OCI-LY3 (cell line): Measurements from ENCODE around the gene NFAM1.

ENCODE experiments used
- H2AFZ ChIP-seq: fragments of 200-600, 300-600 bp; shearing (Covaris generic); 2 replicates; pipeline ENCODE4 v1.6.0; 2014; ENCODE audit warnings: antibody characterized with exemption, low read depth, low read length
- H3K27ac ChIP-seq: fragments of 200-600, 300-600 bp; sonication (generic); 2 replicates; pipeline ENCODE4 v1.5.1; 2014; ENCODE audit warnings: mild to moderate bottlenecking, low read length, moderate library complexity, mixed read lengths
- H3K27me3 ChIP-seq: fragments of 200-600, 300-600 bp; sonication (generic); 2 replicates; pipeline ENCODE4 v1.6.1; 2014; ENCODE audit warnings: low read depth, low read length, mixed read lengths
- H3K36me3 ChIP-seq: fragments of 200-600, 300-600 bp; sonication (generic); replicated peaks from 2 replicates; pipeline ENCODE3; 2014; ENCODE audit warnings: low read depth, low read length, mixed read lengths
- H3K4me1 ChIP-seq: fragments of 300-600, 200-600 bp; sonication (generic); 2 replicates; pipeline ENCODE4 v1.6.1; 2014; ENCODE audit warnings: low read length, mixed read lengths
- H3K4me2 ChIP-seq: fragments of 200-600, 300-600 bp; sonication (generic); 2 replicates; pipeline ENCODE4 v1.6.1; 2014; ENCODE audit warnings: low read length, mixed read lengths
- H3K4me3 ChIP-seq: fragments of 300-600, 200-600 bp; sonication (generic); 2 replicates; pipeline ENCODE4 v1.5.1; 2014; ENCODE audit warnings: antibody characterized with exemption, mild to moderate bottlenecking, low read length, moderate library complexity
- H3K79me2 ChIP-seq: fragments of 300-600, 200-600 bp; shearing (Covaris generic); 2 replicates; pipeline ENCODE4 v1.6.1; 2014; ENCODE audit warnings: mild to moderate bottlenecking, low read length, mixed read lengths
- H3K9ac ChIP-seq: fragments of 300-600, 200-600 bp; shearing (Covaris generic); 2 replicates; pipeline ENCODE4 v1.6.0; 2014; ENCODE audit warnings: mild to moderate bottlenecking, low read length, moderate library complexity
- H3K9me3 ChIP-seq: fragments of 200-600, 300-600 bp; shearing (Covaris generic); 2 replicates; pipeline ENCODE4 v1.6.1; 2014; ENCODE audit warnings: low read length, mixed read lengths; ENCODE audit not compliant: insufficient read depth
- H4K20me1 ChIP-seq: fragments of 200-600, 300-600 bp; sonication (generic); 2 replicates; pipeline ENCODE4 v1.6.1; 2016; ENCODE audit warnings: low read length, mixed read lengths; ENCODE audit not compliant: insufficient read depth
- CTCF ChIP-seq: fragments of 200-600, 300-600 bp; sonication (generic); IDR thresholded peaks from 2 replicates; pipeline ENCODE4 v1.5.1; 2014; ENCODE audit warnings: antibody characterized with exemption, low read length, low read depth
- EZH2phosphoT487 ChIP-seq: fragments of 200-600 bp; shearing (Covaris generic); IDR thresholded peaks from 2 replicates; pipeline ENCODE4 v1.6.1; 2018; ENCODE audit warnings: antibody characterized with exemption, mixed run types, low read depth

NFAM1 gene

GRCh38 chr22:42439821-42440674 is 7.8 kb upstream of the NFAM1 start:
- no peaks in the 10 kb centered on the region for H3K9me3 ChIP-seq
- peaks cover 48% of the 10 kb centered on the region for H3K4me1 ChIP-seq
- H3K4me2 ChIP-seq: peak overlapping the region; percentile 72
- H3K36me3 ChIP-seq: no peaks in the 10 kb centered on the region
- no peak overlapping the region for H3K27ac ChIP-seq
- TF ChIP-seq CTCF (no peak), EZH2phosphoT487 (no peak)
- H3K9ac ChIP-seq: peak overlapping the region; percentile 22; the same call in 1 of the 2 replicates
- H3K79me2 ChIP-seq: no peaks in the 10 kb centered on the region
- H3K4me3 ChIP-seq: peak overlapping the region; percentile 56
- no peaks in the 10 kb centered on the region for H4K20me1 ChIP-seq
- peaks cover 8% of the 10 kb centered on the region; the same call in 1 of the 2 replicates for H3K27me3 ChIP-seq
- H2AFZ ChIP-seq: peak overlapping the region; percentile 24; the same call in 1 of the 2 replicates

GRCh38 chr22:42439021-42439567 is 6.9 kb upstream of the NFAM1 start:
- Histone ChIP-seq H4K20me1 (no peaks in the 10 kb centered on the region), H3K4me2 (peak overlapping the region; percentile 72), H3K79me2 (no peaks in the 10 kb centered on the region), H3K4me3 (peak overlapping the region; percentile 56), H3K9me3 (no peaks in the 10 kb centered on the region), H2AFZ (no peak overlapping the region), H3K27me3 (peaks cover 9% of the 10 kb centered on the region), H3K27ac (no peak overlapping the region), H3K9ac (peak overlapping the region; percentile 22; the same call in 1 of the 2 replicates), H3K36me3 (no peaks in the 10 kb centered on the region), H3K4me1 (peaks cover 44% of the 10 kb centered on the region)
- TF ChIP-seq EZH2phosphoT487 (no peak), CTCF (no peak)

- peaks cover 36% of the 10 kb centered on the region for H3K4me1 ChIP-seq
- peak overlapping the region; percentile 86 for H3K4me3 ChIP-seq
- H2AFZ ChIP-seq: peak overlapping the region; percentile 90
- peaks cover 12% of the 10 kb centered on the region for H3K27me3 ChIP-seq
- peak overlapping the region; percentile 79 for H3K9ac ChIP-seq
- H4K20me1 ChIP-seq: no peaks in the 10 kb centered on the region
- H3K36me3 ChIP-seq: no peaks in the 10 kb centered on the region
- H3K4me2 ChIP-seq: peak overlapping the region; percentile 90
- no peaks in the 10 kb centered on the region for H3K9me3 ChIP-seq
- TF ChIP-seq CTCF (no peak), EZH2phosphoT487 (no peak)
- H3K27ac ChIP-seq: 0 out of 2 replicates have a peak overlapping the region, but pooled peaks have one; percentile 48
- no peaks in the 10 kb centered on the region for H3K79me2 ChIP-seq
Measured at GRCh38 chr22:42438293-42438650, 6.1 kb upstream of the NFAM1 start.
